Measurements from ENCODE around the gene JPT1. TPM values are rescaled to one million over a fixed set of nuclear protein-coding genes. Genes with fewer than 3 reads are reported as not detected.
A peak's percentile ranks its signal among the peaks of the same experiment; 100 is the strongest.

Gene JPT1
- total RNA-seq, 1 experiment from 2014 or later: 265 TPM

GRCh38 chr17:75153780-75154194 is 525 bp downstream of the JPT1 start:
- peaks cover 36% of the 10 kb centered on the region for H3K79me2 ChIP-seq (ENCODE audit: insufficient read depth, low read length)
- no peak overlapping the region for H2BK12ac ChIP-seq (ENCODE audit: insufficient read length, low read depth, low read length)
- no peak overlapping the region for H3K18ac ChIP-seq (ENCODE audit: insufficient read length, low read depth, low read length)
- H2AK5ac ChIP-seq (ENCODE audit: insufficient read length, low read length): no peak overlapping the region
- TF ChIP-seq CTCF (conservative IDR thresholded peaks at IDR 0.05): no peak
- no peak overlapping the region for H4K8ac ChIP-seq (replicated peaks; ENCODE audit: insufficient read length, low read depth, low read length)
- Mint-ChIP-seq H3K4me3 (peak overlapping the region; percentile 94 to 99), H3K36me3 (ENCODE audit: insufficient read depth in 1 of 3, low read depth in 3 of 3) (peaks cover 15 to 35% (median 18%) of the 10 kb centered on the region in 3 experiments), H3K27me3 (ENCODE audit: low read depth) (peaks cover 2% of the 10 kb centered on the region; the same call in 1 of the 2 replicates), H3K4me1 (peaks cover 27 to 45% of the 10 kb centered on the region in 2 experiments), H3K27ac (peak overlapping the region; percentile 81 to 96 (median 94); a peak in 6 of 7 replicates), H3K9me3 (peaks cover 0 to 8% of the 10 kb centered on the region in 2 experiments; a peak in 2 of 5 replicates)
- H2BK5ac ChIP-seq (ENCODE audit: insufficient read length, low read length): no peak overlapping the region
- H3K27ac ChIP-seq (ENCODE audit: insufficient read length, low read depth, low read length): no peak overlapping the region
- no peak overlapping the region for H2AFZ ChIP-seq (ENCODE audit: low read length)
- no peak overlapping the region for H4K5ac ChIP-seq (ENCODE audit: insufficient read length, low read depth, low read length)
- no peaks in the 10 kb centered on the region for H4K20me1 ChIP-seq (ENCODE audit: control insufficient read depth, insufficient read depth, insufficient read length)
- H2BK15ac ChIP-seq (ENCODE audit: low read depth, low read length): no peak overlapping the region
- H3K23me2 ChIP-seq (ENCODE audit: insufficient read length, low read depth, low read length, poor library complexity, severe bottlenecking): peaks cover 8% of the 10 kb centered on the region
- H3K9me3 ChIP-seq (ENCODE audit: control insufficient read depth, low read depth, low read length): no peaks in the 10 kb centered on the region
- no peak overlapping the region for H3K23ac ChIP-seq (ENCODE audit: insufficient read length, low read depth, low read length)
- DNase-seq: no peak
- no peak overlapping the region for H2BK20ac ChIP-seq (ENCODE audit: low read depth, low read length, poor library complexity, severe bottlenecking)
- no peaks in the 10 kb centered on the region for H3K4me1 ChIP-seq (ENCODE audit: insufficient read depth, low read length)
- H3K9ac ChIP-seq (ENCODE audit: extremely low read depth, insufficient read length, low read length): peak overlapping the region; percentile 90
- WGBS (ENCODE audit: extremely low coverage, insufficient read length, low lambda C conversion rate): no CpG with 5 or more reads among the region's 35 CpGs
- H3K27me3 ChIP-seq (ENCODE audit: insufficient read depth, low read length): no peaks in the 10 kb centered on the region
- H2BK120ac ChIP-seq (ENCODE audit: low read depth, low read length, poor library complexity, severe bottlenecking): no peak overlapping the region
- no peak overlapping the region for H4K91ac ChIP-seq (ENCODE audit: insufficient read length, low read depth, low read length)
- no peaks in the 10 kb centered on the region for H3K79me1 ChIP-seq (ENCODE audit: insufficient read depth, low read depth, low read length, poor library complexity, severe bottlenecking)
- no peak overlapping the region for H3T11ph ChIP-seq (ENCODE audit: low read length)
- H3K14ac ChIP-seq (ENCODE audit: insufficient read depth, low read length): peak overlapping the region; percentile 51
- H3K4me2 ChIP-seq (ENCODE audit: insufficient read depth, insufficient read length, low read length): peak overlapping the region; percentile 95
- H3K56ac ChIP-seq (ENCODE audit: insufficient read length, low read depth, low read length): no peak overlapping the region
- no peak overlapping the region for H3K4ac ChIP-seq (ENCODE audit: low read depth, low read length)

Data from H9 (cell line).